Neural cell (in vitro differentiated cells): ENCODE data around the gene ADAM10. TPM values are rescaled to one million over a fixed set of nuclear protein-coding genes. Genes with fewer than 3 reads are reported as not detected.

Experiments
- H2AFZ ChIP-seq: fragments of 200-600, 300-800 bp; sonication (generic), shearing (Covaris generic); 2 replicates; pipeline ENCODE4 v1.6.0; 2014; ENCODE audit warnings: low read depth, mild to moderate bottlenecking, antibody characterized with exemption, low read length, moderate library complexity
- H3F3A ChIP-seq: fragments of 200-600 bp; shearing (Covaris generic); 2 replicates; pipeline ENCODE4 v1.6.1; 2016; ENCODE audit warnings: mild to moderate bottlenecking, moderate library complexity, mixed read lengths, antibody characterized with exemption, low read length; ENCODE audit not compliant: insufficient read depth, poor library complexity, severe bottlenecking
- H3K27ac ChIP-seq: fragments of 200-600, 300-800 bp; sonication (generic), shearing (Covaris generic); 2 replicates; pipeline ENCODE4 v1.5.1; 2014; ENCODE audit warnings: mild to moderate bottlenecking, low read length, moderate library complexity
- H3K27me3 ChIP-seq: fragments of 300-800, 200-600 bp; sonication (generic), shearing (Covaris generic); 2 replicates; pipeline ENCODE4 v1.6.0; 2014; ENCODE audit warnings: mild to moderate bottlenecking, low read depth, low read length, moderate library complexity; ENCODE audit not compliant: insufficient read depth
- H3K36me3 ChIP-seq: fragments of 300-800, 200-600 bp; sonication (generic), shearing (Covaris generic); 2 replicates; pipeline ENCODE4 v1.5.1; 2014; ENCODE audit warnings: mild to moderate bottlenecking, antibody characterized with exemption, low read length, moderate library complexity; ENCODE audit not compliant: insufficient read depth
- H3K4me2 ChIP-seq: fragments of 300-800, 200-600 bp; sonication (generic), shearing (Covaris generic); 2 replicates; pipeline ENCODE4 v1.6.0; 2014; ENCODE audit warnings: mild to moderate bottlenecking, low read length
- H3K4me3 ChIP-seq: fragments of 300-800, 200-600 bp; sonication (generic), shearing (Covaris generic); 2 replicates; pipeline ENCODE4 v1.5.1; 2014; ENCODE audit warnings: mild to moderate bottlenecking, low read length, moderate library complexity
- H3K79me2 ChIP-seq: fragments of 200-600 bp; shearing (Covaris generic); replicated peaks from 2 replicates; pipeline ENCODE4 v1.6.0; 2014; ENCODE audit warnings: mild to moderate bottlenecking, low read length, moderate library complexity; ENCODE audit not compliant: insufficient read depth
- H3K9ac ChIP-seq: fragments of 300-800, 200-600 bp; sonication (generic), shearing (Covaris generic); 2 replicates; pipeline ENCODE4 v1.6.1; 2016; ENCODE audit warnings: mild to moderate bottlenecking, low read length, mixed read lengths
- H3K9me2 ChIP-seq: fragments of 200-600 bp; shearing (Covaris generic); 2 replicates; pipeline ENCODE4 v1.6.1; 2016; ENCODE audit warnings: mild to moderate bottlenecking, low read length, mixed read lengths; ENCODE audit not compliant: insufficient read depth
- H3K9me3 ChIP-seq: fragments of 200-600, 300-800 bp; sonication (generic), shearing (Covaris generic); 2 replicates; pipeline ENCODE4 v1.6.1; 2016; ENCODE audit warnings: mild to moderate bottlenecking, mixed run types, low read length, moderate library complexity, mixed read lengths
- H4K20me1 ChIP-seq: fragments of 200-600 bp; shearing (Covaris generic); 2 replicates; pipeline ENCODE4 v1.6.1; 2016; ENCODE audit warnings: mild to moderate bottlenecking, mixed run types; ENCODE audit not compliant: insufficient read depth
- CTCF ChIP-seq: fragments of 450-650 bp; IDR thresholded peaks from 2 replicates; pipeline ENCODE4 v1.5.1; 2014; ENCODE audit warnings: antibody characterized with exemption, mild to moderate bottlenecking, moderate library complexity; ENCODE audit not compliant: poor library complexity, severe bottlenecking
- EP300 ChIP-seq: fragments of 450-650 bp; conservative IDR thresholded peaks from 2 replicates; pipeline ENCODE4 v1.6.1; 2014; ENCODE audit warnings: antibody characterized with exemption, mild to moderate bottlenecking, moderate library complexity; ENCODE audit not compliant: poor library complexity, severe bottlenecking
- EZH2 ChIP-seq: fragments of 200-600, 300-800 bp; shearing (Covaris generic), sonication (generic); IDR thresholded peaks from 2 replicates; pipeline ENCODE4 v1.6.1; 2014; ENCODE audit warnings: antibody characterized with exemption, low read length, borderline replicate concordance, mild to moderate bottlenecking; ENCODE audit not compliant: insufficient read depth, poor library complexity, severe bottlenecking
- MXI1 ChIP-seq: fragments of 450-650 bp; conservative IDR thresholded peaks from 2 replicates; pipeline ENCODE4 v1.6.1; 2014; ENCODE audit warnings: antibody characterized with exemption, mild to moderate bottlenecking; ENCODE audit not compliant: poor library complexity, severe bottlenecking
- POLR2AphosphoS5 ChIP-seq: IDR thresholded peaks from 2 replicates; pipeline ENCODE4 v1.6.1; 2012
- RAD21 ChIP-seq: fragments of 450-650 bp; conservative IDR thresholded peaks from 2 replicates; pipeline ENCODE4 v1.6.1; 2014; ENCODE audit warnings: antibody characterized with exemption, mild to moderate bottlenecking, moderate library complexity
- REST ChIP-seq: IDR thresholded peaks from 2 replicates; pipeline ENCODE4 v1.6.1; 2012; ENCODE audit warnings: borderline replicate concordance
- SMC3 ChIP-seq: fragments of 450-650 bp; conservative IDR thresholded peaks from 2 replicates; pipeline ENCODE4 v1.6.1; 2014; ENCODE audit warnings: antibody characterized with exemption, mild to moderate bottlenecking, moderate library complexity; ENCODE audit not compliant: poor library complexity
- TAF1 ChIP-seq: IDR thresholded peaks from 2 replicates; pipeline ENCODE4 v1.6.1; 2012; ENCODE audit warnings: low read depth
- polyA plus RNA-seq: library from polyadenylated mRNA; depleted of rRNA; stranded (reverse); fragments of >200 nt; gene quantifications from 2 replicates; pipeline ENCODE4 v1.2.3, GENCODE V29; 2014

Gene ADAM10
- polyA plus RNA-seq, 1 donor from 2014 or later: 66.3 TPM

- Histone ChIP-seq H3K79me2 (peaks cover 54% of the 10 kb centered on the region), H3K9ac (peak overlapping the region; percentile 89), H3K4me3 (peak overlapping the region; percentile 90), H3K27ac (peak overlapping the region; percentile 94), H3K4me2 (peak overlapping the region; percentile 79), H3F3A (no peaks in the 10 kb centered on the region), H3K9me2 (no peaks in the 10 kb centered on the region), H2AFZ (peak overlapping the region; percentile 8), H3K27me3 (no peaks in the 10 kb centered on the region), H4K20me1 (no peaks in the 10 kb centered on the region), H3K9me3 (no peaks in the 10 kb centered on the region), H3K36me3 (no peaks in the 10 kb centered on the region)
- no peak for TF ChIP-seq EP300
- no peak for TF ChIP-seq MXI1
- no peak for TF ChIP-seq POLR2AphosphoS5
- TF ChIP-seq REST: no peak
- TF ChIP-seq CTCF: no peak
- no peak for TF ChIP-seq RAD21
- no peak for TF ChIP-seq SMC3
- no peak for TF ChIP-seq TAF1
- TF ChIP-seq EZH2: no peak
These were observed 1.3 kb downstream of the ADAM10 start for GRCh38 chr15:58748040-58748851.

- peak overlapping the region; percentile 90 for H3K4me3 ChIP-seq
- H3K9me3 ChIP-seq: no peaks in the 10 kb centered on the region
- H3F3A ChIP-seq: no peaks in the 10 kb centered on the region
- H3K9ac ChIP-seq: no peak overlapping the region
- no peak overlapping the region for H3K27ac ChIP-seq
- H3K4me2 ChIP-seq: peak overlapping the region; percentile 18
- no peaks in the 10 kb centered on the region for H4K20me1 ChIP-seq
- peaks cover 74% of the 10 kb centered on the region for H3K79me2 ChIP-seq
- H3K9me2 ChIP-seq: no peaks in the 10 kb centered on the region
- TF ChIP-seq TAF1 (no peak), EP300 (no peak), MXI1 (no peak), EZH2 (no peak), CTCF (no peak), POLR2AphosphoS5 (no peak), REST (no peak), SMC3 (no peak), RAD21 (no peak)
- no peaks in the 10 kb centered on the region for H3K27me3 ChIP-seq
- H2AFZ ChIP-seq: no peak overlapping the region
- H3K36me3 ChIP-seq: no peaks in the 10 kb centered on the region
These were observed 3.3 kb downstream of the ADAM10 start for GRCh38 chr15:58746174-58746573.
